HG03139 (cell line): ENCODE data around the gene TST.

Source experiments
- ATAC-seq: cut with Tn5 transposase; IDR thresholded peaks from one replicate; pipeline ENCODE4 v1.9.1; 2021; ENCODE audit not compliant: unreplicated experiment

Gene TST

GRCh38 chr22:37032535-37033460 is 13.6 kb upstream of the TST start:
- ATAC-seq = no peak

- no peak for ATAC-seq
Measured at GRCh38 chr22:37032134-37032534, 12.9 kb upstream of the TST start.

GRCh38 chr22:37030560-37031281 is 11.5 kb upstream of the TST start:
- no peak for ATAC-seq

- no peak for ATAC-seq
Measured at GRCh38 chr22:37028692-37029674, 9.7 kb upstream of the TST start.

DNA sequence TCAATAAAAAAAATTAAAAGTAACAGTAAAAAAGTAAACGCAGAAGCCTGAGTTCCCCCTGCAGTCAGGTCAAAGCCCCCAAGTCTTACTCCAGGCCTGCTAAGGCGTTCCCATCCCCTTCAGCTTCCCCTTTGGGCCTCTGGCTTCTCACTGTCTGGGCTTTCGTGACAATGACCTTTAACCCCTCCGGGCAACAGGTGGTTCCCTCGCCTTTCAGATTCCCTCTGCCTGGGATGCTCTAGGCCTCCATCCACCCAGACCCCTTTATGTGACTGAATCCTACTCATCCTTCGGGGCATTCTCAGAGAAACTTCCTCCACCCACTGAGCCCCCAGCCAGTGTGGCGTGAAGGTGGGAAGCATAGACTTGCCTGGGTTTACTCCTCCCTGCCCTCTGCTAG is 8.3 kb upstream of the TST start:
- no peak for ATAC-seq

- ATAC-seq = no peak
Measured at GRCh38 chr22:37026325-37026724, 7.1 kb upstream of the TST start.

GRCh38 chr22:37025500-37026070 is 6.3 kb upstream of the TST start:
- ATAC-seq = no peak

DNA sequence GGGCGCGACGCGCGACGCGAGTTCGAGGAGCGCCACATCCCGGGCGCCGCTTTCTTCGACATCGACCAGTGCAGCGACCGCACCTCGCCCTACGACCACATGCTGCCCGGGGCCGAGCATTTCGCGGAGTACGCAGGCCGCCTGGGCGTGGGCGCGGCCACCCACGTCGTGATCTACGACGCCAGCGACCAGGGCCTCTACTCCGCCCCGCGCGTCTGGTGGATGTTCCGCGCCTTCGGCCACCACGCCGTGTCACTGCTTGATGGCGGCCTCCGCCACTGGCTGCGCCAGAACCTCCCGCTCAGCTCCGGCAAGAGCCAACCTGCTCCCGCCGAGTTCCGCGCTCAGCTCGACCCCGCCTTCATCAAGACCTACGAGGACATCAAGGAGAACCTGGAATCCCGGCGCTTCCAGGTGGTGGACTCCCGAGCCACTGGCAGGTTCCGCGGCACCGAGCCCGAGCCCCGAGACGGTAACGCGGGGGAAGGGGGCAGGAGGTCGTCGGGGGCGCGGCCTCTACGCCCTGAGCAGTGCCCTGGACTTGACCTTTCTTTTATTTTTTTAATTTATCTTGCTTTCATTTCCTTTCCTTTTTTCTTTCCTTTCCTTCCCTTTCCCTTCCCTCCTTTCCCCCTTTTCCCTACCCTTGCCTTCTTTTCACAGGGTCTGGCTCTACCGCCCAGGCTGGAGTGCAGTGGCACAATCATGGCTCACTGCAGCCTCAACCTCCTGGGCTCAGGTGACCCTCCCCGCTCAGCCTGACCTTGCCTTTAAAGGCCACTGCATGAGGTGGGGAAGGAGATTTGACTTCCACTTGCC is 5.3 kb upstream of the TST start:
- ATAC-seq = no peak

DNA sequence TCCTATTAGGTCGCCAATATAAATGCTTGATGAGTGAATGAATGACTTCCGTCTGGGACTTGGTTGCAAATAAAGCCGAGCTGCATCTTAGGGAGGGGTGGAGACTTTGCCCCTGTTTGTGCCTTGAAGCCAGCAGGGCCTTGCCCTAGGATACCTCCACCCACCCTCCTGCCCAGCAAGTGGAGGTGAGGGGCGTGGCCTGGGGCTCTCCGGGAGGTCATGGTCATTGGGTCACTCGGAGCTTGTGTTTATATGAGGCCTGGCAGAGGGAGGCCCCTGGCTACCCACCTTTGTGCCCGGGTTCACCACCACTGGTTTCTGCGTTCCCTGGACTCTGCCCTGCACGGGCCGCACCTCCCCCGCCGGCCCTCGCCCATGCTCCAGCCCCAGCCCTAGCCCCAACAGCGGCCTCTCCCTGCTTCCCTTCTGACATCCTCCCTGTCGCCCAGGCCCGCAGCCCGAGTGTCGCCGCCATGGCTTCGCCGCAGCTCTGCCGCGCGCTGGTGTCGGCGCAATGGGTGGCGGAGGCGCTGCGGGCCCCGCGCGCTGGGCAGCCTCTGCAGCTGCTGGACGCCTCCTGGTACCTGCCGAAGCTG is 4.6 kb upstream of the TST start:
- no peak for ATAC-seq

DNA sequence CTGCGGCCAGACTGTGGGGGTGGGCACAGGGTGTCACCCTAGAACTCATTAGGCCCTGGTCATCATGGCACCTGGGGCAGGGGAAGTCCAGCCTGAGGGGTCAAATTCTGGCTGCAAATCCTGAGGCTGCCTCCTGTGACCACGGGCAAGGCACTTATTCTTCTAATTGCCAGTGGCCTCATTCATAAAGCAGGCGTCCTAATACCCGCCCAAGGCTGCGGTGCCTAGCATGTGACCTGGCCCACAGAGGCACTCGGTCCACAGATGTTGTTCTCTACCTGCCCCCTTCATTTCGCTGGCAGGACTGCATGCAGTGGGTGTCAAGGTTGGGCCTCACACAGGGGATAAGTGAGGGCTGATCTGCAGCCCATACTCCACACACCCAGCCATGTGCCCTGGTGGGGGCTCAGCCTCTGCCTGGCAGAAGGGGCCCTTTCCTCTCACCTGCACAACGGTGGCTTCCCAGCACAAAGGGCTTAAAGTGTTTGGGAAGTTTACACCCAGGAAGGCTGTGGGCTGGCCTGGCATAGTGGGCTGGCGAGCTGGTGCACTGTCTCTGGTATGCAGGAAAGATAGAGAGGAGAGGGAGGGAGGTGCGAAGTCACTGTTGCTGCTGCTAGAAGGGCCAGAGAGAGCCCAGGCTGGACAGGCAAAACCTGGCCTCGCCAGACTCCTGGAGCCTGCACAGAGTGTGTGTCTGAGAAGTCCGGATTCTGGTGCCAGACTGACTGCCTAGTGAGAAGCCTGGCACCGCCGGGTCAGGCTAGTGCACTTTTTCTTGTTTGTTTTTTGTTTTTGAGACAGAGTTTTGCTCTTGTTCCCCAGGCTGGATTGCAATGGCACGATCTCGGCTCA is 3.5 kb upstream of the TST start:
- no peak for ATAC-seq

DNA sequence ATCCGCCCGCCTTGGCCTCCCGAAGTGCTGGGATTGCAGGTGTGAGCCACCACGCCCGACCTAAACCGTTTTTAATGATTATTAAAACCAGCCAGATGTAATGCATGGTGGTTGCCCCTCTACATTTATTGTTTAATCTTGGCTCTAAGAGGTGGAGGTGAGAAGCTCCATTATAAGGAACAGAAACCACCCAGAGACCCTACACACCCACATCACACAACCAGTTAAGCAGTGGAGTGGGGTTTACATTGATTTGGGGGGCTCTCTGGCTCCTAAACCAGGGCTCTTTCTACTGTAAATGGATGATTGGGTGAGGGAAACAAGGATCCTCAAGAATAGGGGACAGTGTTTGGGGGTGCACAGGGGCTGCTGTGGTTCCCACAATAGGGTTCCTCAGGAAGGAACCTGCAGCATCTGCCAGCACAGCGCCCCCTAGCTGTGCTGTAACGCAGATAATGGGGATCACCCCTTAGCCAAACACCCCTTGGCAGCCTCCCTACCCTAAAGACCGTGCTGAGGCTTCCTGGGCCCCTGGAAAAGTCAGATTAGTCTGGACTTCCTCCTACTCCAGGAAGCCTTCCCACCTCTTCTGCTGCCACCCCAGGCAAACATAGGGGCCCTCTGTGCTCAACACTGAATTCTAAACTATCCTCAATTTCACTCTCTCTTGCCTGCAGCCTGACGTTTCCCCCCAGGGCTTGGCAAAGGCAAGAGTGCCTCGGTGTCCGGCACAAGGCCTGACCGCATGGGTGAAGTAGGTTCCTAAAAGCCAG is 2.6 kb upstream of the TST start:
- ATAC-seq = no peak

- no peak for ATAC-seq
Measured at GRCh38 chr22:37021041-37021440, 1.8 kb upstream of the TST start.

DNA sequence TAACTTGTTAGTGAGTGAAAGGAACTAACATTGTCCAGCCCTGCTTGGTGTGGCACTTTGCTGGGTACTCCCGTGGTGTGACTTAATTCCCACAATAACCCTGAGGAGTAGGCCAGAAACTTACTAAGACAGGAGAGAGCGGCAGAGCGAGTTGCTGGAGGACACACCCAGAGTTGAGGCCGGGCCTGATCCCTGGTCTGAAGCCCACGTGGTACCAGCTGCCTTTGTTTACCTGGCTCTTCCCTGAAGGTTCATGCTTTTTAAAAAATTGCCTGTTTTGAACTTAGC is 889 bp upstream of the TST start:
- no peak for ATAC-seq

DNA sequence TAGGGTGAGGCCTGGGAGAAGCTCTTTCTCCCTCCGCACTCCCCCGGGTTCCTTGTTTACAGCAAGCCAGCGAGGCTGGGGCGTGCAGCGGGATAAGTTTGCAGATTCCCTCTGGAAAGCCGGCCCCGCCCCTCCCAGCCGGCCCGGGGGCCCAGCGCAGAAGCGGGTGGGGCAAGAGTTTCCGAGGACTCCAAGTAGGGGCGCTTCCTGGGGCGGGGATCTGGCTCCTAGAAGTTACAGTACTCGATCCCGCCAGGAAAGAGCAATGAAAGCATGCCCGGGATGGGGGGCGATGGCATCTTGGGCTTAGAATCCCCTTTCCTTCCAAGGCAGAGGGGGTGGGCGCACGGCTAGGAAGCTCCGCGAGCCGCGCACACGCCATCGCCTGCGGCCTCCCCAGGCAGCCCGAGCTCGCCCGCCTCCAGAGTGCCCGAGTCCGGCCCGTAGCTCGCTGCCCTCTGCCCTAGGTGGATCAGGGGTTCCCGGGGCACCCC is 385 bp downstream of the TST start:
- ATAC-seq = no peak

DNA sequence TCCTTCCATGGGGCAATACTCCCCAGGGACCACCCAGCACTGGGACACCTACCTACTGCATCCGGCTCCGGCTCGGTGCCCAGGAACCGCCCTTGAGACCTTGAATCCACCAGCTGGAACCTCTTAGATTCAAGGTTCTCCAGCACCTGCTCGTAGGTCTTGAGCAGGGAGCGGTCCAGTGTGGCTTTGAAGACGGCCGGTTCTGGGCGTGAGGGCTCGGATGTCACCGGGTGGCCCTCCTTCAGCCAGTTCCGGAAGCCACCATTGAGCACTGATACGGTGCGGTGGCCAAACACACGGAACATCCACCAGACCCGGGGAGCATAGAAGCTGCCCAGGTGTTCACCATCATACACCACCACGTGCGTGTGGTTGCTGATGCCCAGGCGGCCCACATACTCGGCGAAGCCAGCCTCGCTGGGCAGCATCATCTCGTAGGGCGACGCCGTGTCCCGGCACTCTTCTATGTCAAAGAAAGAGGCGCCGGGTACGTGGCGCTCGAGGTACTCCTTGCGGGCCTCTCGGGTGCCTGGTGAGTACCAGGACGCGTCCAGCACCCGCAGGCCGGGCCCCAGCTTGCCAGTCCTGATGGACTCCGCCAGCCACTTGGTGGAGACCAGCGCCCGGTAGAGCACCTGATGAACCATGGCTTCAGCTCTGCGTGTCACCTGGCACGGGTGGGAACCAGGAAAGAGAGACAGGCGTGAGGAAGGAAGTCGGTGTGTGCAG is 997 bp downstream of the TST start:
- ATAC-seq = no peak

DNA sequence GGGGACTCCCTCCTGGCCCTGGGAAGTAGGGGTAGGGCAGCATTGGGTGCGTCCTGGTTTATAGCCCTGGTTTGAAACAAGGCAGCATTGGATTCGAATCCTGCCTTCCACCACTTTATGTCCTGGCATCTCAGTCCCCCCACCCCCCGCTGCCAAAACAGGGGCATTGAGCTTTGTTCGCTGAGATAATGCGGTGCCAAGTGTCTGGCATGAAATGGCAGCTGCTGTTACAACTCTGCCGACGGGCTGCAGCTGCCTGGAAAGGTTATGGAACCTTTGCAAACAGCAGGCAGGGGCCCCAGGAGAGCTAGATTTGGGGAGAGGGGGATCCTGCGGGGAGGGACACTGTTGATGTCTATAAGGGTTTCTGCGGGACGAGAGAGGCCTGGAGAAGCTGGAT is 1.9 kb downstream of the TST start:
- no peak for ATAC-seq
